ENCODE measurements around the gene FOXN1. TPM values are rescaled to one million over a fixed set of nuclear protein-coding genes. Genes with fewer than 3 reads are reported as not detected.

Gene FOXN1
- total RNA-seq, 1 experiment from 2014 or later = not detected

DNA sequence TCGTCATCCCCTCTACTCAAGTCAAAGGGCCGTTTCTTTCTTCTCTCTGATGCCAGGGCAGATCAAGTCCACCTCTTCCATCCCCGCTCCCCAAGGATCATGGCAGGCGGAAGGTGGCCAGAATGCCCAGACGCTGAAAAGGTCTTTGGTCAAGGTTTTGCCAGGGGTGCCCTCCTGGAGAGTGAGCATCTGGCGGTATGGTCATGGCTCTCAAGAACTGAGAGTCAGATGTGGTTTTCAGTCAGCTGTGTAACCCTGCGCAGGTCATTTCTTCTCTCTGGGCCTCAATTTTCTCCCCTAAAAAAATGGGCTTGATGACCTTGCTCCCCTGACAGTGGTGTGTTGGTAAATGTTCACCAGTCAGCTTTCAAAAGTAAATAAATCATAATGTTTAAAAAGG is 12.4 kb downstream of the FOXN1 start:
- H3K27me3 Mint-ChIP-seq (ENCODE audit: low read depth) = peaks cover 7% of the 10 kb centered on the region
- H3K4me1 Mint-ChIP-seq = peaks cover 3% of the 10 kb centered on the region
- ChIA-PET CTCF (no interaction called here), POLR2A (no interaction called here)
- H3K9me3 Mint-ChIP-seq = peaks cover 18% of the 10 kb centered on the region
- DNase-seq (ENCODE audit: low spot score) (no peak), ATAC-seq (no peak)
- TF ChIP-seq EMX1 (CRISPR knock-in tag; IDR thresholded peaks at IDR 0.05) = no peak
- no peak for TF ChIP-seq JAZF1 (CRISPR knock-in tag; IDR thresholded peaks at IDR 0.05)
- TF ChIP-seq, protein P1, sequence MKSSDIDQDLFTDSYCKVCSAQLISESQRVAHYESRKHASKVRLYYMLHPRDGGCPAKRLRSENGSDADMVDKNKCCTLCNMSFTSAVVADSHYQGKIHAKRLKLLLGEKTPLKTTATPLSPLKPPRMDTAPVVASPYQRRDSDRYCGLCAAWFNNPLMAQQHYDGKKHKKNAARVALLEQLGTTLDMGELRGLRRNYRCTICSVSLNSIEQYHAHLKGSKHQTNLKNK (CRISPR knock-in tag; IDR thresholded peaks at IDR 0.05) = no peak
- no peak for TF ChIP-seq ZBTB21 (CRISPR knock-in tag; IDR thresholded peaks at IDR 0.05; ENCODE audit: borderline replicate concordance)
- TF ChIP-seq, protein P2, sequence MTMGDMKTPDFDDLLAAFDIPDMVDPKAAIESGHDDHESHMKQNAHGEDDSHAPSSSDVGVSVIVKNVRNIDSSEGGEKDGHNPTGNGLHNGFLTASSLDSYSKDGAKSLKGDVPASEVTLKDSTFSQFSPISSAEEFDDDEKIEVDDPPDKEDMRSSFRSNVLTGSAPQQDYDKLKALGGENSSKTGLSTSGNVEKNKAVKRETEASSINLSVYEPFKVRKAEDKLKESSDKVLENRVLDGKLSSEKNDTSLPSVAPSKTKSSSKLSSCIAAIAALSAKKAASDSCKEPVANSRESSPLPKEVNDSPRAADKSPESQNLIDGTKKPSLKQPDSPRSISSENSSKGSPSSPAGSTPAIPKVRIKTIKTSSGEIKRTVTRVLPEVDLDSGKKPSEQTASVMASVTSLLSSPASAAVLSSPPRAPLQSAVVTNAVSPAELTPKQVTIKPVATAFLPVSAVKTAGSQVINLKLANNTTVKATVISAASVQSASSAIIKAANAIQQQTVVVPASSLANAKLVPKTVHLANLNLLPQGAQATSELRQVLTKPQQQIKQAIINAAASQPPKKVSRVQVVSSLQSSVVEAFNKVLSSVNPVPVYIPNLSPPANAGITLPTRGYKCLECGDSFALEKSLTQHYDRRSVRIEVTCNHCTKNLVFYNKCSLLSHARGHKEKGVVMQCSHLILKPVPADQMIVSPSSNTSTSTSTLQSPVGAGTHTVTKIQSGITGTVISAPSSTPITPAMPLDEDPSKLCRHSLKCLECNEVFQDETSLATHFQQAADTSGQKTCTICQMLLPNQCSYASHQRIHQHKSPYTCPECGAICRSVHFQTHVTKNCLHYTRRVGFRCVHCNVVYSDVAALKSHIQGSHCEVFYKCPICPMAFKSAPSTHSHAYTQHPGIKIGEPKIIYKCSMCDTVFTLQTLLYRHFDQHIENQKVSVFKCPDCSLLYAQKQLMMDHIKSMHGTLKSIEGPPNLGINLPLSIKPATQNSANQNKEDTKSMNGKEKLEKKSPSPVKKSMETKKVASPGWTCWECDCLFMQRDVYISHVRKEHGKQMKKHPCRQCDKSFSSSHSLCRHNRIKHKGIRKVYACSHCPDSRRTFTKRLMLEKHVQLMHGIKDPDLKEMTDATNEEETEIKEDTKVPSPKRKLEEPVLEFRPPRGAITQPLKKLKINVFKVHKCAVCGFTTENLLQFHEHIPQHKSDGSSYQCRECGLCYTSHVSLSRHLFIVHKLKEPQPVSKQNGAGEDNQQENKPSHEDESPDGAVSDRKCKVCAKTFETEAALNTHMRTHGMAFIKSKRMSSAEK (CRISPR knock-in tag; IDR thresholded peaks at IDR 0.05; ENCODE audit: borderline replicate concordance) = no peak
- no peak overlapping the region for H3K4me3 Mint-ChIP-seq
- H3K27ac Mint-ChIP-seq = no peak overlapping the region
- no peaks in the 10 kb centered on the region for H3K36me3 Mint-ChIP-seq

GRCh38 chr17:28519236-28519635 is 13.1 kb downstream of the FOXN1 start:
- H3K27me3 Mint-ChIP-seq (ENCODE audit: low read depth) = peaks cover 7% of the 10 kb centered on the region

DNA sequence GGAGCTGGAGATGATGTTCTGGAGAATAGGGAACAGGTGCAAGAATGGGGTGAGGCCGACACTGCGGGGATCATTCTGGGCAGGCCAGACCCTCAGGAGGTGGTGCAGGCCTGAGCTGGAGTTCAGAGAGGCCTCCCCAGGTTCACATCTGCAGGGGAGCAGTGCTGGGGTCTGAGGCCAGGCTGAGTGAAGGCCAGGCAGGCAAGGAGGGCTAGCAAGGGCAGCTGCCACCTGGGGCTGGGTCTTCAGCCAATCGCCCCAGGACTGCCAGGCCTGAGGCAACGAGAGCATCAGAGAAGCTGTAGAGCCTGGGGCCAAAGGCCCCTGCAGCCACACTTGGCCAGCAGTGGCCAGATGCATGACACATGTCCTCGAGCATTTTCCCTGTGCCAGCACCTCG is 14.5 kb downstream of the FOXN1 start:
- Mint-ChIP-seq H3K36me3 (no peaks in the 10 kb centered on the region), H3K4me3 (no peak overlapping the region), H3K27ac (no peak overlapping the region), H3K27me3 (ENCODE audit: low read depth) (peaks cover 7% of the 10 kb centered on the region), H3K4me1 (peaks cover 3% of the 10 kb centered on the region), H3K9me3 (peaks cover 12% of the 10 kb centered on the region)
- ATAC-seq = no peak
- CTCF ChIA-PET = interaction anchor here (0.7 to 1.9 kb wide), 8 partner anchors 15 to 763 kb away, joined by 3 to 9 read pairs (median 4); no protein-coding TSS in a partner anchor
- POLR2A ChIA-PET = no interaction called here
- DNase-seq (ENCODE audit: low spot score) = no peak
- no peak for TF ChIP-seq SMAD4 (CRISPR knock-in tag; IDR thresholded peaks at IDR 0.05)
- no peak for TF ChIP-seq ZNF263 (CRISPR knock-in tag; IDR thresholded peaks at IDR 0.05; ENCODE audit: low read depth)
- TF ChIP-seq FOXP1 (CRISPR knock-in tag; IDR thresholded peaks at IDR 0.05; ENCODE audit: borderline replicate concordance) = no peak
- TF ChIP-seq, protein P3, sequence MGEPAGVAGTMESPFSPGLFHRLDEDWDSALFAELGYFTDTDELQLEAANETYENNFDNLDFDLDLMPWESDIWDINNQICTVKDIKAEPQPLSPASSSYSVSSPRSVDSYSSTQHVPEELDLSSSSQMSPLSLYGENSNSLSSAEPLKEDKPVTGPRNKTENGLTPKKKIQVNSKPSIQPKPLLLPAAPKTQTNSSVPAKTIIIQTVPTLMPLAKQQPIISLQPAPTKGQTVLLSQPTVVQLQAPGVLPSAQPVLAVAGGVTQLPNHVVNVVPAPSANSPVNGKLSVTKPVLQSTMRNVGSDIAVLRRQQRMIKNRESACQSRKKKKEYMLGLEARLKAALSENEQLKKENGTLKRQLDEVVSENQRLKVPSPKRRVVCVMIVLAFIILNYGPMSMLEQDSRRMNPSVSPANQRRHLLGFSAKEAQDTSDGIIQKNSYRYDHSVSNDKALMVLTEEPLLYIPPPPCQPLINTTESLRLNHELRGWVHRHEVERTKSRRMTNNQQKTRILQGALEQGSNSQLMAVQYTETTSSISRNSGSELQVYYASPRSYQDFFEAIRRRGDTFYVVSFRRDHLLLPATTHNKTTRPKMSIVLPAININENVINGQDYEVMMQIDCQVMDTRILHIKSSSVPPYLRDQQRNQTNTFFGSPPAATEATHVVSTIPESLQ (CRISPR knock-in tag; IDR thresholded peaks at IDR 0.05) = no peak
- TF ChIP-seq ATF3 (CRISPR knock-in tag; conservative IDR thresholded peaks at IDR 0.05) = no peak
- TF ChIP-seq, protein P4, sequence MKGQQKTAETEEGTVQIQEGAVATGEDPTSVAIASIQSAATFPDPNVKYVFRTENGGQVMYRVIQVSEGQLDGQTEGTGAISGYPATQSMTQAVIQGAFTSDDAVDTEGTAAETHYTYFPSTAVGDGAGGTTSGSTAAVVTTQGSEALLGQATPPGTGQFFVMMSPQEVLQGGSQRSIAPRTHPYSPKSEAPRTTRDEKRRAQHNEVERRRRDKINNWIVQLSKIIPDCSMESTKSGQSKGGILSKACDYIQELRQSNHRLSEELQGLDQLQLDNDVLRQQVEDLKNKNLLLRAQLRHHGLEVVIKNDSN (CRISPR knock-in tag; IDR thresholded peaks at IDR 0.05) = no peak
- TF ChIP-seq AR (CRISPR knock-in tag; IDR thresholded peaks at IDR 0.05) = no peak
- TF ChIP-seq, protein P5, sequence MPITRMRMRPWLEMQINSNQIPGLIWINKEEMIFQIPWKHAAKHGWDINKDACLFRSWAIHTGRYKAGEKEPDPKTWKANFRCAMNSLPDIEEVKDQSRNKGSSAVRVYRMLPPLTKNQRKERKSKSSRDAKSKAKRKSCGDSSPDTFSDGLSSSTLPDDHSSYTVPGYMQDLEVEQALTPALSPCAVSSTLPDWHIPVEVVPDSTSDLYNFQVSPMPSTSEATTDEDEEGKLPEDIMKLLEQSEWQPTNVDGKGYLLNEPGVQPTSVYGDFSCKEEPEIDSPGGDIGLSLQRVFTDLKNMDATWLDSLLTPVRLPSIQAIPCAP (CRISPR knock-in tag; IDR thresholded peaks at IDR 0.05) = no peak

More at GRCh38 chr17:28519236-28519635, 13.1 kb downstream of the FOXN1 start:
- H3K36me3 Mint-ChIP-seq = no peaks in the 10 kb centered on the region
- ChIA-PET CTCF (interaction anchor here (0.8 kb wide), 1 partner anchor 24 kb away, joined by 3 read pairs; no protein-coding TSS in a partner anchor), POLR2A (no interaction called here)
- ATAC-seq (no peak), DNase-seq (ENCODE audit: low spot score) (no peak)
- no peak for TF ChIP-seq TEAD1 (CRISPR knock-in tag; IDR thresholded peaks at IDR 0.05)
- no peak for TF ChIP-seq JAZF1 (CRISPR knock-in tag; IDR thresholded peaks at IDR 0.05)
- no peak for TF ChIP-seq TEAD4 (CRISPR knock-in tag; IDR thresholded peaks at IDR 0.05)
- TF ChIP-seq, protein P6, sequence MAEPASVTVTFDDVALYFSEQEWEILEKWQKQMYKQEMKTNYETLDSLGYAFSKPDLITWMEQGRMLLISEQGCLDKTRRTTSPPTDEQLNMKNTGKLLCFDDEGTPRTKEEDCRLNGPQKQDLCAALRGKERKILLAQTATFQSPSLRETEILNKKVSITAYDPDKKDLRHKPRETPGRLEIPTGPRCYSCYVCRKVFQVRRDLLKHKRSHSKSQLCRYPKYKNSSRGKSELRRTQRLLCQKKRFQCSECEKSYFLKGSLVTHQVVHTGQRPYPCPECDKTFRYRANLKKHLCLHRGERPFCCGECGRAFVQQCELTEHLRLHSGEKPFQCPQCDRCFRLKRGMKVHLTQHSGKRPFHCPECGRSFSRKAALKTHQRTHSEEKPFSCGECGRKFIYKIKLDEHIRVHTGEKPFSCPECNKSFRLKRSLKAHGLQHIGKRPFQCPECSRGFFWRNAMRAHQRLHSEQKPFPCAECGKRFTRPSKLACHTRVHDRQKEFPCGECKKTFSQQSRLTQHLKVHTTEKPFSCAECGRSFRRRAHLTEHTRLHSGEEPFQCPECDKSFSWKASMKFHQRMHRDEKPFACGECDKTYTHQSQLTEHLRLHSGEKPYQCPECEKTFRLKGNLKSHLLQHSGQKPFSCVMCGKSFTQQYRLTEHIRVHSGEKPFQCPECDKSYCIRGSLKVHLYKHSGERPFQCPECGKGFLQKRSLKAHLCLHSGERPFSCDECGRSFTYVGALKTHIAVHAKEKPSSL (CRISPR knock-in tag; conservative IDR thresholded peaks at IDR 0.05) = no peak
- no peak for TF ChIP-seq JUN (CRISPR knock-in tag; IDR thresholded peaks at IDR 0.05)
- TF ChIP-seq ZNF219 (CRISPR knock-in tag; IDR thresholded peaks at IDR 0.05; ENCODE audit: borderline replicate concordance) = no peak
- peaks cover 3% of the 10 kb centered on the region for H3K4me1 Mint-ChIP-seq
- no peak overlapping the region for H3K27ac Mint-ChIP-seq
- H3K9me3 Mint-ChIP-seq = peaks cover 18% of the 10 kb centered on the region
- no peak overlapping the region for H3K4me3 Mint-ChIP-seq

Measured in WTC11 (cell line).